ENCODE results near the gene LONP1.

DNA sequence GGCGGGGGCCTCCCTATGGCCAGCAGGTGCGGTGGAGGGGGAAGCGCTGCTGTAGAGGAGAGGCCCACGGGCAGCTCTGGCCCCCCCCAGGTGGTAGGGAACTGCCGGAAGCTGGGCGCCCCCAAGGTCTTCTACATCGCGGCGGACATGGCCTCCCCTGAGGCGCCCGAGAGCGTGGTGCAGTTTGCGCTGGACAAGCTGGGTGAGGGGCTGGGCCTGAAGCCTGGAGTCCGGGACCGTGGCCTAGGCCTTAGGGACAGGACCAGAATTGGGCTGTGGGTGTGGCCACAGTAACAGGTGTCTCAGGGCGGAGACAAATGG is 33.7 kb downstream of the LONP1 start:
- TF ChIP-seq CTCF (IDR thresholded peaks at IDR 0.05) = no peak
- TF ChIP-seq, protein P1, sequence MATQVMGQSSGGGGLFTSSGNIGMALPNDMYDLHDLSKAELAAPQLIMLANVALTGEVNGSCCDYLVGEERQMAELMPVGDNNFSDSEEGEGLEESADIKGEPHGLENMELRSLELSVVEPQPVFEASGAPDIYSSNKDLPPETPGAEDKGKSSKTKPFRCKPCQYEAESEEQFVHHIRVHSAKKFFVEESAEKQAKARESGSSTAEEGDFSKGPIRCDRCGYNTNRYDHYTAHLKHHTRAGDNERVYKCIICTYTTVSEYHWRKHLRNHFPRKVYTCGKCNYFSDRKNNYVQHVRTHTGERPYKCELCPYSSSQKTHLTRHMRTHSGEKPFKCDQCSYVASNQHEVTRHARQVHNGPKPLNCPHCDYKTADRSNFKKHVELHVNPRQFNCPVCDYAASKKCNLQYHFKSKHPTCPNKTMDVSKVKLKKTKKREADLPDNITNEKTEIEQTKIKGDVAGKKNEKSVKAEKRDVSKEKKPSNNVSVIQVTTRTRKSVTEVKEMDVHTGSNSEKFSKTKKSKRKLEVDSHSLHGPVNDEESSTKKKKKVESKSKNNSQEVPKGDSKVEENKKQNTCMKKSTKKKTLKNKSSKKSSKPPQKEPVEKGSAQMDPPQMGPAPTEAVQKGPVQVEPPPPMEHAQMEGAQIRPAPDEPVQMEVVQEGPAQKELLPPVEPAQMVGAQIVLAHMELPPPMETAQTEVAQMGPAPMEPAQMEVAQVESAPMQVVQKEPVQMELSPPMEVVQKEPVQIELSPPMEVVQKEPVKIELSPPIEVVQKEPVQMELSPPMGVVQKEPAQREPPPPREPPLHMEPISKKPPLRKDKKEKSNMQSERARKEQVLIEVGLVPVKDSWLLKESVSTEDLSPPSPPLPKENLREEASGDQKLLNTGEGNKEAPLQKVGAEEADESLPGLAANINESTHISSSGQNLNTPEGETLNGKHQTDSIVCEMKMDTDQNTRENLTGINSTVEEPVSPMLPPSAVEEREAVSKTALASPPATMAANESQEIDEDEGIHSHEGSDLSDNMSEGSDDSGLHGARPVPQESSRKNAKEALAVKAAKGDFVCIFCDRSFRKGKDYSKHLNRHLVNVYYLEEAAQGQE (IDR thresholded peaks at IDR 0.05; ENCODE audit: low read depth, low read length) = no peak
- TF ChIP-seq TAF1 (IDR thresholded peaks at IDR 0.05; ENCODE audit: borderline replicate concordance, low read depth, low read length) = no peak
- no peak for TF ChIP-seq FOXJ3 (CRISPR knock-in tag; IDR thresholded peaks at IDR 0.05)
- TF ChIP-seq, protein P2, sequence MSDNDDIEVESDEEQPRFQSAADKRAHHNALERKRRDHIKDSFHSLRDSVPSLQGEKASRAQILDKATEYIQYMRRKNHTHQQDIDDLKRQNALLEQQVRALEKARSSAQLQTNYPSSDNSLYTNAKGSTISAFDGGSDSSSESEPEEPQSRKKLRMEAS (IDR thresholded peaks at IDR 0.05; ENCODE audit: low read depth) = no peak
- TF ChIP-seq CHD2 (IDR thresholded peaks at IDR 0.05; ENCODE audit: low read length, partially characterized antibody) = no peak
- TF ChIP-seq POLR2AphosphoS5 (IDR thresholded peaks at IDR 0.05; ENCODE audit: low read depth, low read length) = no peak
